ENCODE measurements around the gene PRODH2.
"Not testable (repeated sequence)": the region's sequence is repeated elsewhere in the genome, so short reads cannot be mapped to it uniquely, and the experiment has no call there.

PRODH2 gene

GRCh38 chr19:35796645-35797542 lies 15.8 kb downstream of the PRODH2 start:
- no peak for DNase-seq (ENCODE audit: low spot score)

GRCh38 chr19:35795564-35795963 lies 17.1 kb downstream of the PRODH2 start:
- DNase-seq (ENCODE audit: low spot score): not testable (repeated sequence)

GRCh38 chr19:35793381-35794165 lies 19.1 kb downstream of the PRODH2 start:
- no peak for DNase-seq (ENCODE audit: low spot score)

DNA sequence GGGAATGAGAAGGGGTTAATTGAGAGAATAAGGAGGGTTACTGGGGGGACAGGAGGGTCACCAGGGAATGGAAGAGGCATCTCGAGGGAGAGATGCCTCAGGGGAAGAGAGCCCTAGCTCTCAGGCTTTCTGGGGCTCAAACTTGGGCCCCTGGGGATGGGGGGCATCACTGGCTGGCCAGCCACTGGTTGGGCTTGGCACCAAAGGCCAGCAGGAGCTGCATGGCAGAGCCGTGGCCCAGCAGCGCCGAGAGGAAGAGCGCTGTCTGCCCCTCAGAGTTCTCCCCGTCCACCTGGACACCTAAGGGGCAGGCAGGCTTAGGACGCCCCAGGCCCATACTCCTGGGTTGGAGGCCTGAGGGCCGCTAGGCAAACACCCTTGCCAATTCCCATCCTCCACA lies 19.8 kb downstream of the PRODH2 start:
- no peak for DNase-seq (ENCODE audit: low spot score)

- no peak for DNase-seq (ENCODE audit: low spot score)
Observed at GRCh38 chr19:35792312-35792711, 20.3 kb downstream of the PRODH2 start.

DNA sequence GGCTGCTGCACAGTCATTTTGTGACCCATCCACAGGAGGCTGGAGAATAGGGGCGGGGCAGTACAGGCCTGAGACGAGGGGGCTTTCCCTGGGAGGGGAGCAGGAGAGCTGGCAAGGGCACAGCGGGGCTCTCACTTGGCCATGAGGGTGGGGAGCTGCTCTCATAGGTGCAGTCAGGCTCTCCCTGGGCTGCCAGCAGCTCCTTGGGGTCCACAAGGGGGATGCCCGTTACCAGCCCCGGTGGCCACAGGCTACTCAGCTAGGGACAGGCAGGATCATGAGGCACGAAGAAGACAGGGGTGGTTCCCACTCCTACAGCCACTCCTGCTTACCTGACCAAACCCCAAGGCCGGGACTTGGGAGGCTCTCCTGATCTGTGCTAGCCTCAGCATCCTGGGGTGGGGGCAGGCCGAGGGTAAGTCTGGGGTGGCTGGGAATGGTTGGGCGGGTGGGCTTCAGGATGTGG lies 20.8 kb downstream of the PRODH2 start:
- DNase-seq (ENCODE audit: low spot score): no peak

GRCh38 chr19:35790981-35791813 lies 21.4 kb downstream of the PRODH2 start:
- no peak for DNase-seq (ENCODE audit: low spot score)

- no peak for DNase-seq (ENCODE audit: low spot score)
Observed at GRCh38 chr19:35789978-35790944, 22.4 kb downstream of the PRODH2 start.

DNA sequence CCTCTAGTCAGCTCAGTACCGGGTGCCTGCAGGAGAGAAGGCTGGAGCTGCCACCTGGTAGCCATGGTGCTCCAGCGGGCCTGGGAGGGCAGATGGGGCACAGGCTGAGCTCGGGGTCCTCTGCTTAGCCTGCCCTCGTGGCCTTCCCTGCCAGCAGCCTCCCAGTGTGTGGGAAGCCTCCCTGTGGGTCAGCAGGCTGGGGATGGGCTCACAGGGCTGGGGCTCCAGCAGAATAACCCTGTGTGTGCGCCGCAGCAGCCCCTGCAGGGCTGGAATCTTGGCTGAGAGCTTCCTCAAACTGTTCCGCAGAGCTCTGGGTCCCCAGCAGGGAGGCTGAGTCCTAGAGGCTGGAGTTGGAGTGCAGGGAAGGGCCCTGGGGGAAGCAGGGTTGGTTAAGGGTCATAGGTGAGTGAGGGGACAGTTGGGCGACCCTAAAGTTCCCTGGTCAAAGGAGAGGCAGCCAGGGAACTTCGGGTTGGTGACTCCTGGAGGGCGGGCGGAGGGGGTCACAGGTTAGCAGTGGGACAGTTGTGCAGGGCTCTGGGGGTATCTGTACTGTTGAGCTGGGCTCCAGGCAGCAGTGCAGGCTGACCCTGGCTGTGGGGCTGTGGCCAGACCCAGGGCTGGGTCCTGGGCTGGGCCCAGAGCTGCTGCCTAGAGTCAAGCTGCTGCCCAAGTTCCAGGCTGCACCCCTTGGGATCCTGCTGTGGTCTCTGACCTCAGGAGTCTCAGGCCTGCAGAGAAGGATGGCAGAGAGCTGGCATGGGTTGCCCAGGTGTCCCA lies 23.3 kb downstream of the PRODH2 start:
- no peak for DNase-seq (ENCODE audit: low spot score)

DNA sequence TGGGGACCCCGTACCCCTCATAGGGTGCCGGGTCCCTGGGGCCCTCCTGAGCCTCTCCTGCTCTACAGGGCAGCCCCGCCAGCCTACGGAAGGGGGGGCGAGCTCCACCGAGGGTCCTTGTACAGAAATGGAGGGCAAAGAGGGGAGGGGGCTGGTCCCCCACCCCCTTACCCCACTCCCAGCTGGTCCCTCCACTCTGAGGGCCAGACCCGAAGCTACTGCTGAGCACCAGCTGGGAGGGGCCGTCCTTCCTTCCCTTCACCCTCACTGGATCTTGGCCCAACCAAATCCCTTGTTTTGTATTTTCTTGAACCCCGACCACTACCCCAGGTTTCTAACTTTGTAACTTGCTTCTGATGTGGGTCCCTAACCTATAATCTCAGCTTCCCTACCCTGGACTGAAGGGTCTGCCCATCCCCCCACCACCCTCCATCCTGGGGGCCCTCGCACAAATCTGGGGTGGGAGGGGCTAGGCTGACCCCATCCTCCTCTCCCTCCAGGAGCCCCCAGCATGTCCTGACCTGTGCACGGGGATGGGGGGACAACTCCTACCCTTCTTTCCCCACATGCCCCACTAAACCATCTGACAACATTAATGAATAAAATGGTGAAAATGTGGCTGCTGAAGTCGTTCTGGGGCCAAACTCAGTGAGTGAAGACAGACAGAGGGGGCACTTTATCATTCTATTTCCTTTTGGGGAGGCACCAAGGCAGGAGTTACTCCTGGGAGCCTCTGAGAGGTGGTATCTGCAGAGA lies 24.3 kb downstream of the PRODH2 start:
- no peak for DNase-seq (ENCODE audit: low spot score)

- DNase-seq (ENCODE audit: low spot score): no peak
Observed at GRCh38 chr19:35787227-35787799, 25.3 kb downstream of the PRODH2 start.

DNA sequence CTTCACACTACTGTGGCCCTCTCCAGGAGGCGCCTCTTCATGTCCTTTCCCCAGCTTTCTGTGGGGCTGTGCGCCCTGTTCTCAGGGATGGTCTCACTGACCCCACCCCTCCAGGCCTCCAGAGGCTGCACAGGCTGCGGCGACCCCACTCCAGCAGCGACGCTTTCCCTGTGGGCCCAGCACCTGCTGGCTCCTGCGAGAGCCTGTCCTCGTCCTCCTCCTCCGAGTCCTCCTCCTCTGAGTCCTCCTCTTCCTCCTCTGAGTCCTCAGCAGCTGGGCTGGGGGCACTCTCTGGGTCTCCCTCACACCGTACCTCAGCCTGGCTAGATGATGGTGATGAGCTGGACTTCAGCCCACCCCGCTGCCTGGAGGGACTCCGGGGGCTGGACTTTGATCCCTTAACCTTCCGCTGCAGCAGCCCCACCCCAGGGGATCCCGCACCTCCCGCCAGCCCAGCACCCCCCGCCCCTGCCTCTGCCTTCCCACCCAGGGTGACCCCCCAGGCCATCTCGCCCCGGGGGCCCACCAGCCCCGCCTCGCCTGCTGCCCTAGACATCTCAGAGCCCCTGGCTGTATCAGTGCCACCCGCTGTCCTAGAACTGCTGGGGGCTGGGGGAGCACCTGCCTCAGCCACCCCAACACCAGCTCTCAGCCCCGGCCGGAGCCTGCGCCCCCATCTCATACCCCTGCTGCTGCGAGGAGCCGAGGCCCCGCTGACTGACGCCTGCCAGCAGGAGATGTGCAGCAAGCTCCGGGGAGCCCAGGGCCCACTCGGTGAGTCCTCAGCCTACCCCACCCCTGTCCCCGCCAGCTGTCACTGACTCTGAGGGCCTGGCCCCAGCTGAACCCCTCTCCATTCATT lies 26.1 kb downstream of the PRODH2 start:
- no peak for DNase-seq (ENCODE audit: low spot score)

GRCh38 chr19:35785339-35785627 lies 27.4 kb downstream of the PRODH2 start:
- no peak for DNase-seq (ENCODE audit: low spot score)

- DNase-seq (ENCODE audit: low spot score): no peak
Observed at GRCh38 chr19:35784503-35785338, 27.9 kb downstream of the PRODH2 start.

GRCh38 chr19:35783469-35784434 lies 28.9 kb downstream of the PRODH2 start:
- no peak for DNase-seq (ENCODE audit: low spot score)

DNA sequence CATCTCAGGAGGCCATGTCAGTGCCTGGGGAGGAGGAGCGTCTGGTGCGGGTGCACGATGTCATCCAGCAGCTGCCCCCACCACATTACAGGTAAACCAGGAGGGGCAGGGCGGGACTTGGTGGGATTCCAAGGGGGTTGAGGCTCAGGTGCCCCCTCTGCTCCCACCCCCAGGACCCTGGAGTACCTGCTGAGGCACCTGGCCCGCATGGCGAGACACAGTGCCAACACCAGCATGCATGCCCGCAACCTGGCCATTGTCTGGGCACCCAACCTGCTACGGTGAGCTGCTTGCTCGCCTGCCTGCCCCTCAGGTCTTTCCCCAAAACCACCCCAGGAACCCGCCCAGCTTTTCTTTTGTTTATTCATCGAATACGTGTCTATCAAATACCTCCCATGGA lies 30.1 kb downstream of the PRODH2 start:
- no peak for DNase-seq (ENCODE audit: low spot score)

All from SW480 (cell line).